Lower leg skin (tissue), 4 donors: ENCODE data around the gene LIMS2. TPM values are rescaled to one million over a fixed set of nuclear protein-coding genes. Genes with fewer than 3 reads are reported as not detected.

Experiments
- DNase-seq, 2 donors: peaks; one replicate each; pipeline ENCODE4 v3.0.0-alpha.2; 2019; ENCODE audit warnings: low spot score in 2 of 2
- H3K4me3 ChIP-seq: fragments of 200-600 bp; sonication (generic); 2 replicates; pipeline ENCODE4 v1.5.1; 2017; ENCODE audit warnings: mild to moderate bottlenecking, low read depth; ENCODE audit not compliant: poor library complexity, severe bottlenecking
- CTCF ChIP-seq, 3 donors: fragments of 450-650 bp; IDR thresholded peaks; one replicate each; pipeline ENCODE4 v1.5.1; 2016; ENCODE audit warnings: antibody characterized with exemption in 3 of 3, mild to moderate bottlenecking in 3 of 3, moderate library complexity in 2 of 3
- POLR2A ChIP-seq, 2 donors: fragments of 450-650 bp; IDR thresholded peaks; one replicate each; pipeline ENCODE4 v1.6.1; 2016 to 2017; ENCODE audit warnings: antibody characterized with exemption in 2 of 2, mild to moderate bottlenecking in 1 of 2, moderate library complexity in 1 of 2
- WGBS, 2 donors: methylation state at CpG; one replicate each; pipeline ENCODE4 v1.1.5; 2018; 5-methylcytosine and 5-hydroxymethylcytosine counted together
- intact Hi-C: fragments of 100-400 bp; cut with DNase I; formaldehyde crosslinking; loops from one replicate; pipeline ENCODE4 v1.15.0; 2023; ENCODE audit warnings: low total_unique reads
- total RNA-seq, 4 donors: library from RNA; depleted of rRNA; stranded (reverse); fragments of >200 nt; gene quantifications; one replicate each; pipeline ENCODE4 v1.1.0, GENCODE V29; 2016

Gene LIMS2
- total RNA-seq, 4 donors from 2014 or later, result 7.5 to 19.4 (median 11.4) TPM

GRCh38 chr2:127625572-127625951 lies 49.8 kb downstream of the LIMS2 start:
- 78 to 94% methylated on average over 1 to 2 of the region's 2 CpGs for WGBS, 2 donors
- TF ChIP-seq CTCF (IDR thresholded peaks at IDR 0.05) (no peak), POLR2A (IDR thresholded peaks at IDR 0.05) (no peak)
- no peak overlapping the region for H3K4me3 ChIP-seq
- intact Hi-C loops, result no loop called here
- peak in 1 of 2 donors; percentile 67 for DNase-seq

- peak in 1 of 2 donors; percentile 84 for DNase-seq
- H3K4me3 ChIP-seq, result no peak overlapping the region
- WGBS, 2 donors, result 85 to 87% methylated on average over 21 to 23 of the region's 23 CpGs
- TF ChIP-seq CTCF (IDR thresholded peaks at IDR 0.05) (no peak), POLR2A (IDR thresholded peaks at IDR 0.05) (no peak)
- intact Hi-C loops, result no loop called here
Observed at GRCh38 chr2:127624756-127625571, 50.4 kb downstream of the LIMS2 start.

- 98 to 99% methylated on average over 5 of the region's 5 CpGs for WGBS, 2 donors
Observed at GRCh38 chr2:127624320-127624755, 51.0 kb downstream of the LIMS2 start.

GRCh38 chr2:127623388-127624319 lies 51.7 kb downstream of the LIMS2 start:
- 88 to 91% methylated on average over 24 to 32 of the region's 38 CpGs for WGBS, 2 donors
- peak in 1 of 2 donors; percentile 73 for DNase-seq
- intact Hi-C loops, result no loop called here
- H3K4me3 ChIP-seq, result no peak overlapping the region
- no peak for TF ChIP-seq POLR2A (IDR thresholded peaks at IDR 0.05)
- TF ChIP-seq CTCF (IDR thresholded peaks at IDR 0.05), result no peak

More at GRCh38 chr2:127624320-127624755, 51.0 kb downstream of the LIMS2 start:
- TF ChIP-seq POLR2A (IDR thresholded peaks at IDR 0.05), result no peak
- no peak for TF ChIP-seq CTCF (IDR thresholded peaks at IDR 0.05)
- no peak for DNase-seq
- intact Hi-C loops, result no loop called here
- H3K4me3 ChIP-seq, result no peak overlapping the region

GRCh38 chr2:127622561-127623387 lies 52.6 kb downstream of the LIMS2 start:
- peak in 1 of 2 donors; percentile 82 for DNase-seq
- 86 to 93% methylated on average over 21 of the region's 21 CpGs for WGBS, 2 donors
- no peak overlapping the region for H3K4me3 ChIP-seq
- intact Hi-C loops, result no loop called here
- TF ChIP-seq POLR2A (IDR thresholded peaks at IDR 0.05) (no peak), CTCF (IDR thresholded peaks at IDR 0.05) (no peak)
